Measurements from ENCODE around the gene CTNNA1.
"Not testable (repeated sequence)": the region's sequence is repeated elsewhere in the genome, so short reads cannot be mapped to it uniquely, and the experiment has no call there.

Gene CTNNA1

DNA sequence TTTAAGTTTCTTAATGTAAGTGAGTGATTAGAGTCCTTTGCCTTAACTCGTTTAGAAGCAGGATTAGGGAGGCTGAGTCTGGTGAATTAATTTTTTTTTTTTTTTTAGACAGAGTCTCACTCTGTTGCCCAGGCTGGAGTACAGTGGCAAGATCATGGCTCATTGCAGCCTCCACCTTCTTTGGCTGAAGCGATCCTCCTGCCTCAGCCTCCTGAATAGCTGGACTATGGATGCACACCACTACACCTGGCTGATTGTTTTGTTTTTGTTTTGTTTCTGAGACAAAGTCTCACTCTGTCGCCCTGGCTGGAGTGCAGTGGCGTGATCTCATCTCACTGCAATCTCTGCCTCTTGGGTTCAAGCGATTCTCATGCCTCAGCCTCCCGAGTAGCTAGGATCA lies 20.4 kb downstream of the CTNNA1 start:
- H3K36me3 ChIP-seq (ENCODE audit: control insufficient read depth, insufficient read depth, low read length); H3K27ac ChIP-seq (ENCODE audit: low read length): not testable (repeated sequence)
- no CpG with 5 or more reads among the region's 6 CpGs for WGBS (ENCODE audit: insufficient coverage, insufficient read length)

DNA sequence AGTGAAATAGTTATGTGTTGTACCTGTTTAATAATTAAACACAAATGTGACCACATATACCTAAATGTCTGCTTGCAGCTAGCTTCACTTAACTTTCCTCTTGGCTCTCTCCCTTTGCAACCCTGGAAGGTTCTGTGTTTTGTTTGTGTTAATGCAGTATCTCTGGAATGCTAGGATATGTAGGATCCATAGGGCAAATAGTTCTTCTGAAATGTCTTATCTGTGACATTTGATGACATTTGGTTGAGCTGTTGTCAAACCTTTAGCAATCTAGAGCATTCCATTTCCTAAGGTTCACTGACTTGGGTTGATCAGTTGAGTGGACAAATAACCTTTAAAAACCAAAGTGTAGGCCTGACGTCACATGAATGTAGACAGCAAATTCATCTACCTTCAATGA lies 21.8 kb downstream of the CTNNA1 start:
- no peaks in the 10 kb centered on the region for H3K4me1 ChIP-seq (ENCODE audit: control insufficient read depth, insufficient read depth, low read length)
- no peak overlapping the region for H3K27ac ChIP-seq (ENCODE audit: low read length)
- no CpG with 5 or more reads among the region's 1 CpG for WGBS (ENCODE audit: insufficient coverage, insufficient read length)
- no peaks in the 10 kb centered on the region for H3K27me3 ChIP-seq (ENCODE audit: control insufficient read depth, insufficient read depth, low read length)
- no peaks in the 10 kb centered on the region for H3K9me3 ChIP-seq (ENCODE audit: control insufficient read depth, insufficient read depth, low read length)
- H3K36me3 ChIP-seq (ENCODE audit: control insufficient read depth, insufficient read depth, low read length), result no peaks in the 10 kb centered on the region
- DNase-seq (ENCODE audit: low read depth, low spot score), result no peak
- no peak overlapping the region for H3K4me3 ChIP-seq (ENCODE audit: low read length)

More for the DNA sequence above, 20.4 kb downstream of the CTNNA1 start:
- not testable (repeated sequence) for H3K4me1 ChIP-seq (ENCODE audit: control insufficient read depth, insufficient read depth, low read length); DNase-seq (ENCODE audit: low read depth, low spot score); H3K27me3 ChIP-seq (ENCODE audit: control insufficient read depth, insufficient read depth, low read length); H3K9me3 ChIP-seq (ENCODE audit: control insufficient read depth, insufficient read depth, low read length); H3K4me3 ChIP-seq (ENCODE audit: low read length)

DNA sequence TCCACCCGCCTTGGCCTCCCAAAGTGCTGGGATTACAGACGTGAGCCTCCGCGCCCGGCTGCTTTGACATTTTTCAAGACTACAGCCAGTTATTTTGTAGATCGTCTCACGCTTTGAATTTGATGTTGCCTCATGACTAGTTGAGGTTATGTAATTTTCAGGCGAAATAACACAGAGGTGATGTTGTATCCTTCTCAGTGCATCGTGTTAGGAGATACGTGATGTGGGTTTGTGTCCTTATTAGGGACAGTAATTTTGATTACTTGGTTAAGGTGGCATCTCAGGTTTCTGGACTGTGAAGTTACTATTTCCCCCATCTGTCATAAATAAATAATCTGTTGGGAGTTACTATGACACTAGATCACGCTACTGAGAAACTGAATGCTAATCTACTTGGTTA lies 25.0 kb downstream of the CTNNA1 start:
- H3K36me3 ChIP-seq (ENCODE audit: control insufficient read depth, insufficient read depth, low read length), result no peaks in the 10 kb centered on the region
- no peak overlapping the region for H3K27ac ChIP-seq (ENCODE audit: low read length)
- no peaks in the 10 kb centered on the region for H3K4me1 ChIP-seq (ENCODE audit: control insufficient read depth, insufficient read depth, low read length)
- no peaks in the 10 kb centered on the region for H3K9me3 ChIP-seq (ENCODE audit: control insufficient read depth, insufficient read depth, low read length)
- no peak for DNase-seq (ENCODE audit: low read depth, low spot score)
- no peak overlapping the region for H3K4me3 ChIP-seq (ENCODE audit: low read length)
- no peaks in the 10 kb centered on the region for H3K27me3 ChIP-seq (ENCODE audit: control insufficient read depth, insufficient read depth, low read length)
- no CpG with 5 or more reads among the region's 11 CpGs for WGBS (ENCODE audit: insufficient coverage, insufficient read length)

DNA sequence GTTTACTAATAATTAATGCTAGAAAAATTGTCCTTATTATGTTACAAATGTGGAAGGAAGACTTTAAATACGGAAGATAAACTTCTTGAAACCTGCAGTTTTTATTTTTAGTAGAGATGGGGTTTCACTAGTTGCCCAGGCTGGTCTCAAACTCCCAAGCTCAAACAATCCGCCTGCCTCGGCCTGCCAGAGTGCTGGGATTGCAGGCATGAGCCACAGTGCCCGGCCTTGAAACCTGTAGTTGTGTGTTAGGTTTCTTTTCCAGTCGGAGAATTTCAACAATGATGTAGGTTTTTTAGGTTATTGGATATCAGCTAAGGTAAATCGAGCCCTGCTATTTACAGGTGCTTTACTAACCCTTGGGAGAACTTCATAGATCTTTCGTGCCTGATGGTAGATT lies 30.8 kb downstream of the CTNNA1 start:
- no CpG with 5 or more reads among the region's 7 CpGs for WGBS (ENCODE audit: insufficient coverage, insufficient read length)
- Histone ChIP-seq H3K36me3 (ENCODE audit: control insufficient read depth, insufficient read depth, low read length) (no peaks in the 10 kb centered on the region), H3K4me1 (ENCODE audit: control insufficient read depth, insufficient read depth, low read length) (no peaks in the 10 kb centered on the region)

DNA sequence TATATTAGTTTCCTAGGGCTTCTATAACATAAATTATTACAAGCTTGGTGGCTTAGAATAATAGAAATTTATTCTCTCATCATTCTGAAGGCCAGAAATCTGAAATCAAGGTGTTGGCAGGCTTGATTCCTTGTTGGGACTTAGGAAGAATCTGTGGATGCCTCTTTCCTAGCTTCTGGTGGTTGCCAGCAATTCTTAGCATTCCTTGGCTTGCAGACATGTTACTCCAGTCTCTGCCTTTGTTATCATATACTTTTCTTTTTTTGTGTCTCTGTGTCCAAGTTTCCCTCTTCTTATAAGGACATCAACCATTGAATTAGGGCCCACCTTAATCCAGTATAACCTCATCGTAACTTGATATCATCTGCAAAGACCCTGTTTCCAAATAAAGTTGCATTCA lies 31.4 kb downstream of the CTNNA1 start:
- Histone ChIP-seq H3K36me3 (ENCODE audit: control insufficient read depth, insufficient read depth, low read length) (no peaks in the 10 kb centered on the region), H3K4me1 (ENCODE audit: control insufficient read depth, insufficient read depth, low read length) (no peaks in the 10 kb centered on the region), H3K27ac (ENCODE audit: low read length) (no peak overlapping the region), H3K4me3 (ENCODE audit: low read length) (no peak overlapping the region), H3K27me3 (ENCODE audit: control insufficient read depth, insufficient read depth, low read length) (no peaks in the 10 kb centered on the region), H3K9me3 (ENCODE audit: control insufficient read depth, insufficient read depth, low read length) (no peaks in the 10 kb centered on the region)
- DNase-seq (ENCODE audit: low read depth, low spot score), result no peak
- WGBS (ENCODE audit: insufficient coverage, insufficient read length), result no CpG with 5 or more reads among the region's 1 CpG

More for the DNA sequence above, 30.8 kb downstream of the CTNNA1 start:
- Histone ChIP-seq H3K4me3 (ENCODE audit: low read length) (no peak overlapping the region), H3K9me3 (ENCODE audit: control insufficient read depth, insufficient read depth, low read length) (no peaks in the 10 kb centered on the region), H3K27ac (ENCODE audit: low read length) (no peak overlapping the region), H3K27me3 (ENCODE audit: control insufficient read depth, insufficient read depth, low read length) (no peaks in the 10 kb centered on the region)
- no peak for DNase-seq (ENCODE audit: low read depth, low spot score)

DNA sequence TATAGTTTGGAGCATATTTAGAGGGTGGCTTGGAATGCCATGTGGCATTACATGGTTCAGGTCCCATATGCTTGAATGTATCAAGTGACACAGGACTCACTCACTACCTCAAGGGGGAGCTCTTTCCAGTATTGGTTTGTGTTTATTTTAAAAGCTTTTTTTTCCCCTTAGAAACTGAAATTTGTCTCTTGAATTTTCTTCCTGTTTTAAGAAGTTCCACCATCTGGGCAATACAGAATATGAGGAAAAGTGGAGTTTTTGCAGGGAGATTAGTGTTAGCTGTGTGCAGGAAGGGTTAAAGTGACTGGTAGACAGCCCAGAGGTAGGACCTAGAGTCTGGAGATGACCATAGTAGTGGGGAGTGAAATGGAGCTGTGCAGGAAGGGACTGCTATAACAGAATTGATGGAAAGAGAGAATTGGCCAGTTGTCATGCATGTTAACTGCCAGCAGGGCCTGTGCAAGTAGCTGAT lies 36.6 kb downstream of the CTNNA1 start:
- peak; percentile 13 for DNase-seq (ENCODE audit: low read depth, low spot score)
- Histone ChIP-seq H3K9me3 (ENCODE audit: control insufficient read depth, insufficient read depth, low read length) (no peaks in the 10 kb centered on the region), H3K27ac (ENCODE audit: low read length) (no peak overlapping the region), H3K4me1 (ENCODE audit: control insufficient read depth, insufficient read depth, low read length) (peaks cover 1% of the 10 kb centered on the region; the same call in 1 of the 2 replicates), H3K36me3 (ENCODE audit: control insufficient read depth, insufficient read depth, low read length) (no peaks in the 10 kb centered on the region), H3K4me3 (ENCODE audit: low read length) (no peak overlapping the region), H3K27me3 (ENCODE audit: control insufficient read depth, insufficient read depth, low read length) (no peaks in the 10 kb centered on the region)

DNA sequence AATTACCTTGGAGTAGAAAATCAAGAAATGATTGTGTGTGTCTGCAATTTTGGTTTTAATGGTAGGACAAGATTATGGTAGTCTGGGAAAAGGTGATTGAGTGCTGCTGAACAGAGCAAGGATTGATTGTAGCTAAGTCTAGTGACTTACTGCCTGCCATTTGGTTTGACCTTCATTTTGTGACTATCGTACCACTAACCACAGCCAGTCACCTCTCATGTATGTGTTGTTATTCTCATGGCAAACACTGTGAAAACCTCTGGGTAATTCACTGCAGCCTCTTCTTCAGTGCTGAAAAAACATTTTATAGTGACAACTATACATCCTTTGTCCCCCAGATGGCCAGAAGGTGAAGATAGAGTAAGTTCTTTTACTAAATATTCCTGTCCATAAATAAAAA lies 37.5 kb downstream of the CTNNA1 start:
- H3K27ac ChIP-seq (ENCODE audit: low read length), result no peak overlapping the region
- H3K9me3 ChIP-seq (ENCODE audit: control insufficient read depth, insufficient read depth, low read length), result no peaks in the 10 kb centered on the region
- DNase-seq (ENCODE audit: low read depth, low spot score), result no peak
- H3K36me3 ChIP-seq (ENCODE audit: control insufficient read depth, insufficient read depth, low read length), result no peaks in the 10 kb centered on the region
- WGBS (ENCODE audit: insufficient coverage, insufficient read length), result no CpG with 5 or more reads among the region's 1 CpG
- H3K4me3 ChIP-seq (ENCODE audit: low read length), result no peak overlapping the region
- H3K27me3 ChIP-seq (ENCODE audit: control insufficient read depth, insufficient read depth, low read length), result no peaks in the 10 kb centered on the region
- peaks cover 1% of the 10 kb centered on the region; the same call in 1 of the 2 replicates for H3K4me1 ChIP-seq (ENCODE audit: control insufficient read depth, insufficient read depth, low read length)

DNA sequence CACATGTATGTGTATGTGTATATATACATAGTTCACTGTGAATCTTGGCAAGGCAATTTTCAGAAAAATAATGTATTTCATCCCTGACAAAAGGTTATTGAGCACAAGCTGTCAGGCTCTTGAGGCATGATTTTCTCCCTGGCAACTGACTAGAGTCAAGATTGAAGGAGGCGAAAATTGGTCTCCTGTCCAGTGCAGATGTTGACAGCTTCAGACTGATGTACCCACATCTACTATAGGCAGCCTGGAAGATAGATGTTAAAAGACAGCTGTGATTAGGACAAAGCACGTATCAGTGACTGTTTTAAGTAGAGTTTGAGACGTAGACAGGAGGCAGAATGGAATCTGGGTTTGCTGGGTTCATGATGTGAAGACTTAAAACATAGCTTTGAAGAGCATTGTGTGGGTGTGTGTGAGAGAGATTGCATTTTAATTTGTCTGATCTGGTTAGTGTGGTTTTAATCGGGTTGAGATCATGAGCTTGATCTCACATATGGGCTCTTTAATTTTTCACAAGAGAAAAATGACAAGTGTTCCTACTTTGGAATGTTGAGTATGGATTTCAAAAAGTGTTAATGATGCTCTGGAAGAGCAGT lies 39.1 kb downstream of the CTNNA1 start:
- H3K36me3 ChIP-seq (ENCODE audit: control insufficient read depth, insufficient read depth, low read length), result no peaks in the 10 kb centered on the region
- H3K27ac ChIP-seq (ENCODE audit: low read length), result no peak overlapping the region
- H3K4me1 ChIP-seq (ENCODE audit: control insufficient read depth, insufficient read depth, low read length), result peaks cover 1% of the 10 kb centered on the region; the same call in 1 of the 2 replicates
- DNase-seq (ENCODE audit: low read depth, low spot score), result no peak
- H3K27me3 ChIP-seq (ENCODE audit: control insufficient read depth, insufficient read depth, low read length), result no peaks in the 10 kb centered on the region
- H3K4me3 ChIP-seq (ENCODE audit: low read length), result no peak overlapping the region
- no CpG with 5 or more reads among the region's 4 CpGs for WGBS (ENCODE audit: insufficient coverage, insufficient read length)
- no peaks in the 10 kb centered on the region for H3K9me3 ChIP-seq (ENCODE audit: control insufficient read depth, insufficient read depth, low read length)

DNA sequence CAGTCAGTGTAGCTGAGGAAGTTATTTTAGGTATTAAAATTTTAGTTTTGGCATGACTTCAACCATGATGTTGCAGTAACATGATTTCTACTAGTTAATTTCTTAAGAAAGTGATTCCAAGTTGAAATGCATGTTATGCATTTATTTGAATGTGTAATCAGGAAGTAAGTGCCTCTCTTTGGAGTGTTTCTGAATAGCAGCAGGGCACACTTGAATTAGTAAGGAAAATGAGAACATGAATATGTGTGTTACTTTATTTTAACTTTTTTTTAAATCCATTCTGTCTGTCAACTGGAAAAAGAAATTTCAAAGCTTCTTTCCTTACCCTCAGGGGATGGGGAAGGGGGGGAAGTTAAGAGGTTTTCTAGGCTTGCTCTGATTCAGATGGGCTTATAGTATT lies 40.4 kb downstream of the CTNNA1 start:
- H3K4me3 ChIP-seq (ENCODE audit: low read length), result no peak overlapping the region
- no peak overlapping the region for H3K27ac ChIP-seq (ENCODE audit: low read length)
- H3K36me3 ChIP-seq (ENCODE audit: control insufficient read depth, insufficient read depth, low read length), result no peaks in the 10 kb centered on the region

DNA sequence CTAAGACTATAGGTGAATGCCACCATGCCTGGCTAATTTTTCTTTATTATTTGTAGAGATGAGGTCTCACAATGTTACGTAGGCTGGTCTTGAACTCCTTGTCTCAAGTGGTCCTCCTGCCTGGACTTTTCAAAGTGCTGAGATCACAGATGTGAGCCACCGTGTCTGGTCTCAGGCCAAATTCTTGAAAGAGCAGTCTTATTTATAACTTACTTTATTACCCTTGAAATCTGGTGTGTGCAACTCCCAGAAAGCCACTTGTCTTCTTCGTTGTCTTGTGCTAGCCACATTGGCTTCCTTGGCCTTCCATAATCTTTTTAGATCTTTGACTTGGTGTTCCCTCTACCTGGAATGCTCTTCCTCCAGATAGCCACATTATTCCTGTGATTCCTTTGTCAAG lies 50.1 kb downstream of the CTNNA1 start:
- Histone ChIP-seq H3K27me3 (ENCODE audit: control insufficient read depth, insufficient read depth, low read length) (no peaks in the 10 kb centered on the region), H3K4me1 (ENCODE audit: control insufficient read depth, insufficient read depth, low read length) (no peaks in the 10 kb centered on the region), H3K36me3 (ENCODE audit: control insufficient read depth, insufficient read depth, low read length) (no peaks in the 10 kb centered on the region), H3K4me3 (ENCODE audit: low read length) (no peak overlapping the region), H3K27ac (ENCODE audit: low read length) (no peak overlapping the region), H3K9me3 (ENCODE audit: control insufficient read depth, insufficient read depth, low read length) (no peaks in the 10 kb centered on the region)
- no CpG with 5 or more reads among the region's 3 CpGs for WGBS (ENCODE audit: insufficient coverage, insufficient read length)
- no peak for DNase-seq (ENCODE audit: low read depth, low spot score)

More for the DNA sequence above, 40.4 kb downstream of the CTNNA1 start:
- H3K4me1 ChIP-seq (ENCODE audit: control insufficient read depth, insufficient read depth, low read length), result peaks cover 1% of the 10 kb centered on the region; the same call in 1 of the 2 replicates
- H3K27me3 ChIP-seq (ENCODE audit: control insufficient read depth, insufficient read depth, low read length), result no peaks in the 10 kb centered on the region
- DNase-seq (ENCODE audit: low read depth, low spot score), result no peak
- H3K9me3 ChIP-seq (ENCODE audit: control insufficient read depth, insufficient read depth, low read length), result no peaks in the 10 kb centered on the region

DNA sequence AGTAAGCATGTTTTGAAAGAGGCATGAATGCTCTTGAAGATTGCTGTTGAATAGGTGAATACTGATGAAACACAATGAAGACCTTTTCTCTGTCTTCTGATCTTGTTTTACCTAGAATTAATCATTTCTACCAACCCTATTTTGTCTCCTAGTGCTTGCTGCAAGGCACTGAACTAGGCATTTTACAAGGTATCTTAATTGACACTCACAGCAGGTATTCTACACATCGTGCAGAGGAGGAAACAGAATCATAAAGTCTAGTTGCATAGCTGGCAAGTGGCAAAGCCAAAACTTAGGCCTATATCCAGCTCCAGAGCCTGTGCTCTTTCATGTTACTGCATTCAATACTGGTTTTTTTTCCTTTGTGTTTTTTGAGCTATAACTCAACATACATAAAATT lies 50.7 kb downstream of the CTNNA1 start:
- Histone ChIP-seq H3K9me3 (ENCODE audit: control insufficient read depth, insufficient read depth, low read length) (no peaks in the 10 kb centered on the region), H3K4me1 (ENCODE audit: control insufficient read depth, insufficient read depth, low read length) (no peaks in the 10 kb centered on the region), H3K4me3 (ENCODE audit: low read length) (no peak overlapping the region), H3K27ac (ENCODE audit: low read length) (no peak overlapping the region), H3K27me3 (ENCODE audit: control insufficient read depth, insufficient read depth, low read length) (no peaks in the 10 kb centered on the region), H3K36me3 (ENCODE audit: control insufficient read depth, insufficient read depth, low read length) (no peaks in the 10 kb centered on the region)
- no CpG with 5 or more reads among the region's 1 CpG for WGBS (ENCODE audit: insufficient coverage, insufficient read length)
- DNase-seq (ENCODE audit: low read depth, low spot score), result no peak

Measured in iPS DF 6.9 (cell line).